Measurements from ENCODE around the gene PIGW. TPM values are rescaled to one million over a fixed set of nuclear protein-coding genes. Genes with fewer than 3 reads are reported as not detected.

PIGW gene
- total and polyA plus RNA-seq, 10 of the 15 experiments (the other 5 are each of a cell fraction or from before 2014, with no cell fraction given), result 6.0 to 31.5 (median 13.8) TPM

DNA sequence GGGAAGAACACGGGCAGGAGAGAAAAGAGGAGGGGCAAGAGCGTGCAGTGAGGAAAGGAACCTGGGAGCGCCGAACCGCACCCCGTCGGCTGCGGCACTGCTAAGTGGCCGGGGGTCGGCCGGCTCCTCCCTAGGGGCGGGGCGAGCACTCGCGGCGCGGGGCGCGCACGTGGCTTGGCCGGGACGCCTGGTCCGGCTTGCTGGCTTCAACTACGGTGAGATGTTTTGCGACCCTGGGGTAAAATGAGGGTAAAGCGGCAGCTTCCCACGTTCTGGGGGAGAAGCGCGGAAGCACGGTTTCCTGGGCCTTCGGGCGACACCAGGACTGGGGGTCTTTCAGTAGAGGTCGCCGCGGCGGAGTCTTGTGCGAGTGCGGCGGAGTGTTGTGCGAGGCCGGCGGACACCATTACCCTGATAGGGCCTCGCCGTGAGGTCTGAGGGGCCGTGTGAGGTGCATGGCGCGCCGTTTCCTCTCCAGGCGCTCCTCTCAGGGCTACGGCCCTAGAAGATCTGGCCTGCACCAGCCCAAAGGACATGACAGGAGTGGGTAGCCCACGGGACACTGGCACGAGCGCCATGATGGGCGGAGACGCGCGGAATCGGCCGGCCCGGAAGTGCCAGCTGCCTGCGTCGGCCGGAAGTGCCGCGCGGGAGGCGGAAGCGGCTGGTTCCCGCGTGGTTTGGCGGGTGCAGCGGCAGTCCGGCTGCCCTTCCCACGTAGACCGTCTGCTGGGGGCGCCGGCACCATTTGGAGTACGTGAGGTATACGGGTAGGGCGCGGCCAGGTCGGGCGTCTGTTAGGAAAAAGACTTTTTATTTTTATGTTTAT, at the start of gene PIGW, which contains the start of gene MYO19 (continued):
- TF ChIP-seq SREBF2 (IDR thresholded peaks at IDR 0.05; ENCODE audit: low read length) (no peak; the same call in 1 of the 2 replicates), BRCA1 (IDR thresholded peaks at IDR 0.05; ENCODE audit: low read depth, low read length) (peak; percentile 84), NFIC (IDR thresholded peaks at IDR 0.05; ENCODE audit: low read depth, low read length) (no peak), SMAD5 (IDR thresholded peaks at IDR 0.05; ENCODE audit: low read depth) (peak; percentile 94), RAD51 (IDR thresholded peaks at IDR 0.05) (no peak), RELA (IDR thresholded peaks at IDR 0.05; ENCODE audit: borderline replicate concordance, partially characterized antibody) (peak; percentile 14), CHD4 (IDR thresholded peaks at IDR 0.05) (no peak), HDGF (IDR thresholded peaks at IDR 0.05) (no peak), SMC3 (IDR thresholded peaks at IDR 0.05; ENCODE audit: borderline replicate concordance, low read length) (no peak), TCF12 (IDR thresholded peaks at IDR 0.05; ENCODE audit: low read depth, low read length) (peak; percentile 79), KDM1A (IDR thresholded peaks at IDR 0.05; ENCODE audit: borderline replicate concordance) (no peak), RBBP5 (conservative IDR thresholded peaks at IDR 0.05) (no peak), SRF (IDR thresholded peaks at IDR 0.05; ENCODE audit: low read depth in 2 of 2, low read length in 2 of 2) (0 out of 4 replicates have a peak, but pooled peaks of 1 of the 2 experiments have one; percentile 19), ZNF24 (IDR thresholded peaks at IDR 0.05) (no peak), HDAC6 (IDR thresholded peaks at IDR 0.05; ENCODE audit: unreplicated experiment) (peak; percentile 56), TBL1XR1 (IDR thresholded peaks at IDR 0.05; ENCODE audit: low read depth, low read length) (no peak), ZNF622 (IDR thresholded peaks at IDR 0.05) (no peak), BCL11A (IDR thresholded peaks at IDR 0.05; ENCODE audit: low read depth, low read length) (no peak), POU2F2 (IDR thresholded peaks at IDR 0.05; ENCODE audit: borderline replicate concordance, low read depth, low read length) (peak; percentile 54; the same call in 2 of the 3 replicates), DPF2 (IDR thresholded peaks at IDR 0.05) (peak; percentile 72), POLR2A (IDR thresholded peaks at IDR 0.05; ENCODE audit: low read depth, low read length) (peak; percentile 94), NBN (IDR thresholded peaks at IDR 0.05) (no peak)
- TF ChIP-seq, protein P1, sequence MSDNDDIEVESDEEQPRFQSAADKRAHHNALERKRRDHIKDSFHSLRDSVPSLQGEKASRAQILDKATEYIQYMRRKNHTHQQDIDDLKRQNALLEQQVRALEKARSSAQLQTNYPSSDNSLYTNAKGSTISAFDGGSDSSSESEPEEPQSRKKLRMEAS (IDR thresholded peaks at IDR 0.05; ENCODE audit: low read depth, low read length), result peak; percentile 97
- TF ChIP-seq, protein P2, sequence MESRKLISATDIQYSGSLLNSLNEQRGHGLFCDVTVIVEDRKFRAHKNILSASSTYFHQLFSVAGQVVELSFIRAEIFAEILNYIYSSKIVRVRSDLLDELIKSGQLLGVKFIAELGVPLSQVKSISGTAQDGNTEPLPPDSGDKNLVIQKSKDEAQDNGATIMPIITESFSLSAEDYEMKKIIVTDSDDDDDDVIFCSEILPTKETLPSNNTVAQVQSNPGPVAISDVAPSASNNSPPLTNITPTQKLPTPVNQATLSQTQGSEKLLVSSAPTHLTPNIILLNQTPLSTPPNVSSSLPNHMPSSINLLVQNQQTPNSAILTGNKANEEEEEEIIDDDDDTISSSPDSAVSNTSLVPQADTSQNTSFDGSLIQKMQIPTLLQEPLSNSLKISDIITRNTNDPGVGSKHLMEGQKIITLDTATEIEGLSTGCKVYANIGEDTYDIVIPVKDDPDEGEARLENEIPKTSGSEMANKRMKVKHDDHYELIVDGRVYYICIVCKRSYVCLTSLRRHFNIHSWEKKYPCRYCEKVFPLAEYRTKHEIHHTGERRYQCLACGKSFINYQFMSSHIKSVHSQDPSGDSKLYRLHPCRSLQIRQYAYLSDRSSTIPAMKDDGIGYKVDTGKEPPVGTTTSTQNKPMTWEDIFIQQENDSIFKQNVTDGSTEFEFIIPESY (IDR thresholded peaks at IDR 0.05), result no peak
- TF ChIP-seq, protein P3, sequence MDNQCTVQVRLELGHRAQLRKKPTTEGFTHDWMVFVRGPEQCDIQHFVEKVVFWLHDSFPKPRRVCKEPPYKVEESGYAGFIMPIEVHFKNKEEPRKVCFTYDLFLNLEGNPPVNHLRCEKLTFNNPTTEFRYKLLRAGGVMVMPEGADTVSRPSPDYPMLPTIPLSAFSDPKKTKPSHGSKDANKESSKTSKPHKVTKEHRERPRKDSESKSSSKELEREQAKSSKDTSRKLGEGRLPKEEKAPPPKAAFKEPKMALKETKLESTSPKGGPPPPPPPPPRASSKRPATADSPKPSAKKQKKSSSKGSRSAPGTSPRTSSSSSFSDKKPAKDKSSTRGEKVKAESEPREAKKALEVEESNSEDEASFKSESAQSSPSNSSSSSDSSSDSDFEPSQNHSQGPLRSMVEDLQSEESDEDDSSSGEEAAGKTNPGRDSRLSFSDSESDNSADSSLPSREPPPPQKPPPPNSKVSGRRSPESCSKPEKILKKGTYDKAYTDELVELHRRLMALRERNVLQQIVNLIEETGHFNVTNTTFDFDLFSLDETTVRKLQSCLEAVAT (IDR thresholded peaks at IDR 0.05), result no peak
- TF ChIP-seq, protein P4, sequence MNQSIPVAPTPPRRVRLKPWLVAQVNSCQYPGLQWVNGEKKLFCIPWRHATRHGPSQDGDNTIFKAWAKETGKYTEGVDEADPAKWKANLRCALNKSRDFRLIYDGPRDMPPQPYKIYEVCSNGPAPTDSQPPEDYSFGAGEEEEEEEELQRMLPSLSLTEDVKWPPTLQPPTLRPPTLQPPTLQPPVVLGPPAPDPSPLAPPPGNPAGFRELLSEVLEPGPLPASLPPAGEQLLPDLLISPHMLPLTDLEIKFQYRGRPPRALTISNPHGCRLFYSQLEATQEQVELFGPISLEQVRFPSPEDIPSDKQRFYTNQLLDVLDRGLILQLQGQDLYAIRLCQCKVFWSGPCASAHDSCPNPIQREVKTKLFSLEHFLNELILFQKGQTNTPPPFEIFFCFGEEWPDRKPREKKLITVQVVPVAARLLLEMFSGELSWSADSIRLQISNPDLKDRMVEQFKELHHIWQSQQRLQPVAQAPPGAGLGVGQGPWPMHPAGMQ (IDR thresholded peaks at IDR 0.05; ENCODE audit: borderline replicate concordance), result no peak
- TF ChIP-seq, protein P5, sequence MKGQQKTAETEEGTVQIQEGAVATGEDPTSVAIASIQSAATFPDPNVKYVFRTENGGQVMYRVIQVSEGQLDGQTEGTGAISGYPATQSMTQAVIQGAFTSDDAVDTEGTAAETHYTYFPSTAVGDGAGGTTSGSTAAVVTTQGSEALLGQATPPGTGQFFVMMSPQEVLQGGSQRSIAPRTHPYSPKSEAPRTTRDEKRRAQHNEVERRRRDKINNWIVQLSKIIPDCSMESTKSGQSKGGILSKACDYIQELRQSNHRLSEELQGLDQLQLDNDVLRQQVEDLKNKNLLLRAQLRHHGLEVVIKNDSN (IDR thresholded peaks at IDR 0.05; ENCODE audit: borderline replicate concordance, extremely low read length, insufficient read depth, low read depth, low read length), result peak; percentile 70
